HG03280 (cell line): ENCODE data around the gene NR5A2.

ENCODE experiments used
- ATAC-seq: cut with Tn5 transposase; IDR thresholded peaks from one replicate; pipeline ENCODE4 v1.9.1; 2021; ENCODE audit warnings: mild to moderate bottlenecking, moderate library complexity; ENCODE audit not compliant: unreplicated experiment

The NR5A2 gene

GRCh38 chr1:200027264-200027823, at the start of gene NR5A2:
Gene NR5A2 (plus strand): TSS chr1:200027710. CDS start chr1:200027848, 138 bp downstream.
- no peak for ATAC-seq

DNA sequence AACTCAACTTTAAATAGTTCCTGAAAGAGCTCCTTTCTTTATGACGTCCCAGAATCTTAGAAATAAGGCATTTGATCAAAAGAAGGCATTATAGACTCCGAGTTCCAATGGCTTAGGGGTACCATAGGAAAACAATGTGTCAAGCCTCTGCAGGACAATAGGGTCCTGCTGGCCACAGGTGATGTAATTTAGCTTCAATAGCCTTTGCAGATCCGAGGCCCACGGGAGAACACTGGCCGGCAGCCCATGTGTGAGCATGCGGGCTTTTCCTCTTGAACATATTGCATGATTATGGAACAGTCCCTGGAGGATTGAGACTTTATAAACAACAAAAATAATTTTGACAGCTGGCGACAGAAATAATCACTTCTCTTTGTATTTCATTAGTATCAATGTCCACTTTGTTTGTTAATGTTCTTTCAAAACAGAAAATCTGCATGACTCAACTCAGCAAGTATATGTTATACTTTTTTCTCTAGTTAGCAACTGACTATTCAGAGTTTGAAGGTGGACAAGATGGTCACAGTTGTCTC, 49.0 kb upstream of the NR5A2 start:
- no peak for ATAC-seq

GRCh38 chr1:199979071-199979470, 48.4 kb upstream of the NR5A2 start:
- ATAC-seq: no peak

DNA sequence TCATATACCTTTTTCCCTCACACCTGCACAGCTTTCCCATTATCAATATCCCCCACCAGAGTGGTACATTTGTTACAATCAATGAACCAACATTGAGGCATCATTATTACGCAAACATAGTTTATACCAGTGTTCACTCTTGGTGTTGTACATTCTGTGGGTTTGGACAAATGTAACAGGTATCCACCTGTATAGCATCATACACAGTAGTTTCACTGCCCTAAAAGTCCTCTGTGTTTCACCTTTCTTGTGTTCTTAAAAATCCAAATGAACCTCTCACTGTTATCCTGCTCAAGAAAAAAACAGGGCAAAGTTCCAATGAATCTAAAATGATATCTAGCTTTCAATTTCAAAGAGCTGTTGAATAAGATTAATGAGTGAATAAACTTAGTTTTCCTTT, 45.9 kb upstream of the NR5A2 start:
- no peak for ATAC-seq

- no peak for ATAC-seq
Observed at GRCh38 chr1:199982606-199983005, 44.9 kb upstream of the NR5A2 start.

- ATAC-seq: no peak
Observed at GRCh38 chr1:199983531-199983930, 44.0 kb upstream of the NR5A2 start.

DNA sequence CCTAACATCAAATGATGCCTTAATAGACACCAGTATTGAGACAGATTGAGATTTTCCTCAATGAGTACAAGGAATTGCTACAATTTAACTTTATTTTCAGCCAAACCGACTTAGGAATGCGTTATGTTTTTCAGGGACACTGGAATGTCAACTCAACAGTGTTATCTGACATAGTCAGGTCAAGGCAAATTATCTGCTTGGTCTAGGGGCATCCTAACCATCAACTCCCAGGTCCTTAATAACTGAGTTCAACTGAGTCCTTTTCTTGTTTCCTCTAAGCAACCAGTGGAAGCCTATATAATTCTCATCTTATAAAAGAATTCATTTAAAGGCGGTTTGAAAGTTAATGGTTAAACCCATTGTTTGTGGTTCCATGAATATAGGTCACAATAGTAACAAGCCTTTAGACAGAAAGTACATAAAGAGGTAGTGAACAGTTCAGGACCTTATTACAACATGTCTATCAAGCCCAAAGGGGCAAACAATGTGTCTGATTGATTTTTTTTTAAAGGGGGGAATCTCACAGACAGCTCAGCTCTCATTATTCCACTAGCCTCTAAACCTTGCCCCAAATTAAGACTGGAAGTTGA, 32.3 kb upstream of the NR5A2 start:
- ATAC-seq: no peak

GRCh38 chr1:200005165-200005564, 22.3 kb upstream of the NR5A2 start:
- no peak for ATAC-seq

DNA sequence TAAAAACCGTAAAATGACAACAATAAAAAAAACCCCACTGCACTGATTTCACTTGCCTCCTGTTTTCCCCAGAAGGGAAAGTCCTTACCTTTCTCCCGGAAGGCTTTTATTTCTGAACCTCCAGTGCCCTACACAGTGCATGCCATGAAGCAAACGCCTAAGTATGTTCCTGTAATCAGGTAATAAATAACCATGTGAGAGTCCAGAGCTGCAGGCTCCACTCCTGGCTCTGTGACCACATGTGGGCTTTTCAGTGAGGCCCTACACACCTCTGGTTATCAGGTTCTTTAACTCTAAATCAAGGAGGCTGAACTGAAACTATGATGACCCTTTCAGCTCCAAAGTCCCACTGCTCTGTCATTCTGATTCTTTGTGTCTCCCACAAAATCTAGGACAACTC, 20.8 kb upstream of the NR5A2 start:
- ATAC-seq: no peak

GRCh38 chr1:200015811-200016210, 11.7 kb upstream of the NR5A2 start:
- ATAC-seq: no peak

GRCh38 chr1:200021577-200022238, 5.8 kb upstream of the NR5A2 start:
- no peak for ATAC-seq

DNA sequence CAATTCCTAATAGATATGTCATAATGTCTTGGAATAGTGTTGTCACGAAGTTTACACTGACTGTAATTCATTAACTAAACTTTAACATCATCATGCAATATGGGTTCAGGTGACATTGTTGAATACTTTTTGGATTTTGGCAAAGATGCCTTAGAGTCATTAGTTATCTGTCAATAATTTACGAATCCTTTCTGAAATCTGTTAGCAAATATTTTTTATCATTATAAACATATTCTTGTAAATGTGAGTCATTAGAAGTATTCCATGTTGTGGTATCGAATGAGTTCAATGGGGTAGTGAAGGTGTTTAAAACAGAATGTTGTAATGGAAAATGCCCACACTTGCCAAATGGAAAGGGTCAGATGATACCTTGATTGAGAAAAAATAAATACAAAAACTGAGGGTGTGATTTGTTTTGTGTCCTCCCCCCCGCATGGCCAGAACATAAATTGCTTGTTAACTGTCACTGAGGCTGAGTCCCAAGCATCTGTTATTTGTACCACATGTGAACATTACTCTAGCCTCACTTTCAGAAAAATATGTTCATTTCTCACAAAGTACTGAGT, 5.2 kb upstream of the NR5A2 start:
- no peak for ATAC-seq

GRCh38 chr1:200028586-200029034, 1.1 kb downstream of the NR5A2 start:
- no peak for ATAC-seq

- no peak for ATAC-seq
Observed at GRCh38 chr1:200029035-200029821, 1.7 kb downstream of the NR5A2 start.

- ATAC-seq: no peak
Observed at GRCh38 chr1:200029822-200030152, 2.3 kb downstream of the NR5A2 start.

GRCh38 chr1:200030791-200031190, 3.3 kb downstream of the NR5A2 start:
- no peak for ATAC-seq

DNA sequence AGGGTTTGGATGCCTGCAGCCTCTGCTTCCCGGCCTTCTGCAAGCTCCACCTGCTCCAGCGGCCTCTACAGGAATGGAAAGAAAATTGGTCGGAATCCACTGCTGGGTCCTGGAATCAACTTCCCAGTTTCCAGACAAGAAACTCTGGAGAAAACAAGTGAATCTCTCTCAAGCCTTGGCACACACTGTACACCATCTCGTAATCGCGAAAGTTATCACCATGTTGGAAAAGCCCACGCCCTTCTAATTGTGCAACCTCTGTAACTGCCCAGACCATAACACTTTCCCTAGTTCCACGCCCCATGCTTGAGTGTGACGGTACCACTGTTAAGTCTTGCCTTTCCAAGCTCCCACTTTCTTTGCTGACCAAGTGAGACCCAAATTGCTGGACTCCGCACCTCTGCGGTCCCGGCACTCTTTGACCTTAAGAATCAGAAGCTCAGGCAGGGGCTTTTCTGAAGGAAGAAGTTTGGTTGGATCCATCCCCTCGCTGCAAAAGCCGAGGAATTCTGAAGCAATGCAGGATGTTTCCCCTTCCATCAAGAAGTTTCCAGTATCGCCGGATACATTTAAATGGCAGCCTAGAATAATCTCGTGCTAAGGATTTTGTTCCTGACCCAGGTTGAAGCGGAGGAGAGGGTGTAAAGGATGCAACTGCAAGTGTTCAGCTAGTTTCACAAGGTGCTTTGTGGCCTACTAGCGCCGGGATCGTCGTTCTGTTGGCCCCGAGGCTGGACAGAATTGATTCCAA, 6.2 kb downstream of the NR5A2 start:
- ATAC-seq: no peak

DNA sequence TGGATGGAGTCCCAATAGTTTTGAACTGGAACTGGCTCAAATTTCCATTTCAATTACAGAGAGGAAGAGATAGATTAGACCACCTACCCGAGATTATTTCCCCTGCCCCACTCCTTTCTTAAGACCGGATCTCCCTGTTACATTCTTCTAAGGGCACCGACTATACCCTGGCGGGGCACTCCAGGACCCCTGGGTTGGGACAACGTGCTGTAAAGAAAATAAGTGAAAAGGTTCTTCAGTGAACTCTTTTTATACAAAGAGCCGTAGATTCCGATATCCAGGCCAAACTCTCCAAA, 6.7 kb downstream of the NR5A2 start:
- no peak for ATAC-seq

- no peak for ATAC-seq
Observed at GRCh38 chr1:200034761-200035396, 7.4 kb downstream of the NR5A2 start.

DNA sequence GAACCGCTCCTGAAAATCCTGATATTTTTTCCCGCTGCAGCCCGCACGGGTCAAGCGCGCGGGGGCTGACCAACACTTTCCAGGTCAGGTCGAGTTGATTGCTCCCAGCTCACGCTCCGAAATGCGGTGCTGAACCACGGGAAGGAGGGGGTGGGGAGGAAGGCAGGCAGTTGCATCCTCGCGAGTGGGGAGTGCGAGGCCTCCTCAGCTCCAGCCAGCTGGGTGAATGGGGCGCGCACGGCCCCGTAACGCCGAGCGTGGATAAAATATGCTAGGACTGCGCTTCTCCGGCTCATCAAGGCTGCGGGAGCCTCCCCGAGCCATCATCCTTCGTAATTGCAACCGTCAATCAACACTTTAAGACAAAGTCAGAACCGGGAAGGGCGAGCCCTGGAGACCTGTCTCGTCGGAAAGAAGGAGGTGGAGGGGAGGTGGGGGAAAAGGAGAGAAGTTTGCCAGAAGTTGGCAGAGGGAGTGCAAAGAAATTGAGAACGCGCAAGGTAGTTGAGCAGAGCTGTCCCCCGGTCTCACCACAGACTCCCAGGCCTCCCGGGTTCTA, 8.0 kb downstream of the NR5A2 start:
- no peak for ATAC-seq
